HCT116 (cell line): Measurements from ENCODE around the gene CD302.

Experiments used
- CEBPB ChIP-seq: IDR thresholded peaks from 2 replicates; pipeline ENCODE4 v1.6.1; 2012; ENCODE audit warnings: low read depth
- POLR2A ChIP-seq: IDR thresholded peaks from 2 replicates; pipeline ENCODE4 v1.7.0; 2011; ENCODE audit warnings: borderline replicate concordance; ENCODE audit not compliant: insufficient read depth, insufficient read length; ENCODE audit errors: extremely low read depth
- POLR2AphosphoS5 ChIP-seq: IDR thresholded peaks from 2 replicates; pipeline ENCODE4 v1.6.1; 2011; ENCODE audit warnings: mild to moderate bottlenecking, low read depth, low read length, moderate library complexity
- TCF7L2 ChIP-seq: IDR thresholded peaks from 2 replicates; pipeline ENCODE4 v1.7.0; 2011; ENCODE audit warnings: borderline replicate concordance, inconsistent platforms; ENCODE audit not compliant: insufficient read depth, insufficient read length; ENCODE audit errors: extremely low read depth
- TF ChIP-seq, protein P1 (sequence below), 3 experiments: fragments of 200-600 bp in 1 of 3; sonication (generic) in 1 of 3; IDR thresholded peaks in 2 of 3; conservative IDR thresholded peaks in 1 of 3; 2 replicates each; pipeline ENCODE4 v1.5.1; 2012 to 2017; ENCODE audit warnings: low read depth in 2 of 3, low read length in 2 of 3, antibody characterized with exemption in 1 of 3, borderline replicate concordance in 1 of 3, control low read depth in 1 of 3, mild to moderate bottlenecking in 1 of 3, mixed read lengths in 1 of 3, mixed run types in 1 of 3, moderate library complexity in 1 of 3; ENCODE audit not compliant: insufficient read depth in 1 of 3

DNA sequence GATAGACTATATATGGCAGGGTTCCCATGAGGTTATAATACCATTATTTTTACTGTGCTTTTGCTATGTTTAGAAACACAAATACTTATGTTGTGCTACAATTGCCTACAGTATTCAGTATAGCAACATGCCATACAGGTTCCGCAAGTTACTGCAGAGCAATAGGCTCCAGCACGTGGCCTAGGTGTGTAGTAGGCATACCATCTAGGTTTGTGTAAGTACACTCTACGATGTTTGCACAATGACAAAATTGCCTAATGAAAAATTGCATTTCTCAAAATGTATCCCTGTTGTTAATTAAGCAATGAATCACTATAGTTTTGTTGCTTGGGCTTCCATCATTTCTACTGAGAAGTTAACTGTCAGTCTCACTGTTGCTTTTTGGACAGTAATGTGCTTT is 9.8 kb downstream of the CD302 start:
- TF ChIP-seq, protein P1, sequence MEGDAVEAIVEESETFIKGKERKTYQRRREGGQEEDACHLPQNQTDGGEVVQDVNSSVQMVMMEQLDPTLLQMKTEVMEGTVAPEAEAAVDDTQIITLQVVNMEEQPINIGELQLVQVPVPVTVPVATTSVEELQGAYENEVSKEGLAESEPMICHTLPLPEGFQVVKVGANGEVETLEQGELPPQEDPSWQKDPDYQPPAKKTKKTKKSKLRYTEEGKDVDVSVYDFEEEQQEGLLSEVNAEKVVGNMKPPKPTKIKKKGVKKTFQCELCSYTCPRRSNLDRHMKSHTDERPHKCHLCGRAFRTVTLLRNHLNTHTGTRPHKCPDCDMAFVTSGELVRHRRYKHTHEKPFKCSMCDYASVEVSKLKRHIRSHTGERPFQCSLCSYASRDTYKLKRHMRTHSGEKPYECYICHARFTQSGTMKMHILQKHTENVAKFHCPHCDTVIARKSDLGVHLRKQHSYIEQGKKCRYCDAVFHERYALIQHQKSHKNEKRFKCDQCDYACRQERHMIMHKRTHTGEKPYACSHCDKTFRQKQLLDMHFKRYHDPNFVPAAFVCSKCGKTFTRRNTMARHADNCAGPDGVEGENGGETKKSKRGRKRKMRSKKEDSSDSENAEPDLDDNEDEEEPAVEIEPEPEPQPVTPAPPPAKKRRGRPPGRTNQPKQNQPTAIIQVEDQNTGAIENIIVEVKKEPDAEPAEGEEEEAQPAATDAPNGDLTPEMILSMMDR (IDR thresholded peaks at IDR 0.05 in 2 of 3, conservative IDR thresholded peaks at IDR 0.05 in 1 of 3; ENCODE audit: borderline replicate concordance in 1 of 3, insufficient read depth in 1 of 3, low read depth in 2 of 3, low read length in 2 of 3), result no peak
- no peak for TF ChIP-seq CEBPB
- TF ChIP-seq POLR2AphosphoS5, result no peak
- TF ChIP-seq TCF7L2, result no peak
- no peak for TF ChIP-seq POLR2A
